ENCODE data around the gene RBM8A. TPM values are rescaled to one million over a fixed set of nuclear protein-coding genes. Genes with fewer than 3 reads are reported as not detected.
A peak's percentile ranks its signal among the peaks of the same experiment; 100 is the strongest.

The RBM8A gene
- total RNA-seq, 1 donor, result 54.3 TPM

GRCh38 chr1:145974721-145975120, 47.4 kb upstream of the RBM8A start:
- Histone ChIP-seq H3K27ac (ENCODE audit: low read depth, low read length) (no peak overlapping the region), H3K4me2 (ENCODE audit: insufficient read depth, low read length) (no peak overlapping the region), H3K27me3 (ENCODE audit: insufficient read depth, low read length) (no peaks in the 10 kb centered on the region), H3K9me3 (ENCODE audit: low read depth, low read length) (no peaks in the 10 kb centered on the region), H3K36me3 (ENCODE audit: insufficient read depth, low read length) (no peaks in the 10 kb centered on the region), H3K4me3 (ENCODE audit: insufficient read depth, low read length) (no peak overlapping the region), H2AFZ (ENCODE audit: low read length) (no peak overlapping the region), H3K4me1 (ENCODE audit: insufficient read depth, low read length) (peaks cover 25% of the 10 kb centered on the region), H4K20me1 (ENCODE audit: insufficient read depth, low read length) (no peaks in the 10 kb centered on the region), H3K79me2 (ENCODE audit: insufficient read depth, low read length) (peaks cover 5% of the 10 kb centered on the region)
- no peak for DNase-seq (ENCODE audit: insufficient read length, low spot score, missing footprints)
- no peak for TF ChIP-seq CTCF (IDR thresholded peaks at IDR 0.05; ENCODE audit: extremely low read depth, low read depth, low read length)

GRCh38 chr1:145972580-145972979, 45.3 kb upstream of the RBM8A start:
- no peak for DNase-seq (ENCODE audit: insufficient read length, low spot score, missing footprints)
- Histone ChIP-seq H3K4me2 (ENCODE audit: insufficient read depth, low read length) (no peak overlapping the region), H3K9me3 (ENCODE audit: low read depth, low read length) (no peaks in the 10 kb centered on the region), H4K20me1 (ENCODE audit: insufficient read depth, low read length) (no peaks in the 10 kb centered on the region), H3K4me3 (ENCODE audit: insufficient read depth, low read length) (no peak overlapping the region), H2AFZ (ENCODE audit: low read length) (no peak overlapping the region), H3K27me3 (ENCODE audit: insufficient read depth, low read length) (no peaks in the 10 kb centered on the region), H3K79me2 (ENCODE audit: insufficient read depth, low read length) (peaks cover 2% of the 10 kb centered on the region), H3K4me1 (ENCODE audit: insufficient read depth, low read length) (peaks cover 7% of the 10 kb centered on the region), H3K27ac (ENCODE audit: low read depth, low read length) (no peak overlapping the region), H3K36me3 (ENCODE audit: insufficient read depth, low read length) (no peaks in the 10 kb centered on the region)
- TF ChIP-seq CTCF (IDR thresholded peaks at IDR 0.05; ENCODE audit: extremely low read depth, low read depth, low read length), result no peak

DNA sequence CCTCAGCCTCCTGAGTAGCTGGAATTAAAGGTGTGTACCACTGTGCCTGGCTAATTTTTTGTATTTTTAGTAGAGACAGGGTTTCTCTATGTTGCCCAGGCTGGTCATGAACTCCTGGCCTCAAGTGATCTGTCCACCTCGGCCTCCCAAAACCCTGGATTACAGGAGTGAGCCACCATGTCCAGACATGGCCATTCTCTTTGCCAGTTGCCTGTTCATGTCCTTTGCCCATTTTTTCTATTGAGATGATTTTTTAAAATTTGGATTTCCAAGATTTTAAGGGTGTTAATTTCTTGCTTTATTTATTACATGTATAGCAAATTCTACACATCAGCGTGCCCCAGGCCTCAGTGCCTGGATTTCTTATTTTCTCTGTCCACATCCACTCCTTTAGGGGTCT, 40.0 kb upstream of the RBM8A start:
- no peak for TF ChIP-seq CTCF (IDR thresholded peaks at IDR 0.05; ENCODE audit: extremely low read depth, low read depth, low read length)
- no peak overlapping the region for H3K27ac ChIP-seq (ENCODE audit: low read depth, low read length)

DNA sequence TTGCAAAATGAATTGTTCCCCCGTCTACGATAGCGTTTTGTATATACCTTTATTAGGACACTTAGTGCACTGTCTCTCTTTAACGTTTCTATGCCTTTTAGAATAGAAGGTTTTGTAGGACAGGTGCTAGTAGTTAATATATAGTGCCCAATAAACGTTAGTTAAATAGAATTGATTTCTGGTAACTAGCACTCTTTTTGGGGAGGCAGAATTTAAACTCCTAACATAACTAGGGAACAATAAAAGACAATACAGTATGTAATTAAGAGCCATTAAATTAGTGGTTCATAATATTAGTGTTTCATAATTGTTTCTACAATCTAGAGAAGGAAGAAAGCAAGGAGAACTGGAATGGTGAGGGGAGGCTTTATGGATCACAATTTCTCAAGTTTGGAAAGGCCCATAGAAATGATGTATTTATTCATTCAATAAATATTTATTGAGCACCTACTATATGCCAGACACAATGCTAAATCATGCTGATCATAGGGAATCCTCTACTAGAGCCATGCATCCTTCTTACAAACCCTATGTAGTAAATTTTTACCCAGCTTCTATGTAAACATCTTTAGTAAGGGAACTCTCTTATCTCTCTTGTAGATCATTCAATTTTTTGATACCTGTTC, 37.9 kb upstream of the RBM8A start:
- Histone ChIP-seq H3K27me3 (ENCODE audit: insufficient read depth, low read length) (no peaks in the 10 kb centered on the region), H3K79me2 (ENCODE audit: insufficient read depth, low read length) (peaks cover 8% of the 10 kb centered on the region), H3K36me3 (ENCODE audit: insufficient read depth, low read length) (no peaks in the 10 kb centered on the region), H3K9me3 (ENCODE audit: low read depth, low read length) (no peaks in the 10 kb centered on the region), H3K4me3 (ENCODE audit: insufficient read depth, low read length) (peak overlapping the region; percentile 89), H4K20me1 (ENCODE audit: insufficient read depth, low read length) (no peaks in the 10 kb centered on the region), H2AFZ (ENCODE audit: low read length) (peak overlapping the region; percentile 98), H3K4me2 (ENCODE audit: insufficient read depth, low read length) (peak overlapping the region; percentile 100), H3K4me1 (ENCODE audit: insufficient read depth, low read length) (peaks cover 42% of the 10 kb centered on the region), H3K27ac (ENCODE audit: low read depth, low read length) (peak overlapping the region; percentile 70)
- DNase-seq (ENCODE audit: insufficient read length, low spot score, missing footprints), result no peak
- TF ChIP-seq CTCF (IDR thresholded peaks at IDR 0.05; ENCODE audit: extremely low read depth, low read depth, low read length), result no peak

More for the DNA sequence above, 40.0 kb upstream of the RBM8A start:
- Histone ChIP-seq H4K20me1 (ENCODE audit: insufficient read depth, low read length) (no peaks in the 10 kb centered on the region), H3K27me3 (ENCODE audit: insufficient read depth, low read length) (no peaks in the 10 kb centered on the region), H3K36me3 (ENCODE audit: insufficient read depth, low read length) (no peaks in the 10 kb centered on the region), H3K79me2 (ENCODE audit: insufficient read depth, low read length) (no peaks in the 10 kb centered on the region), H3K9me3 (ENCODE audit: low read depth, low read length) (no peaks in the 10 kb centered on the region), H2AFZ (ENCODE audit: low read length) (no peak overlapping the region), H3K4me2 (ENCODE audit: insufficient read depth, low read length) (no peak overlapping the region), H3K4me1 (ENCODE audit: insufficient read depth, low read length) (peaks cover 25% of the 10 kb centered on the region), H3K4me3 (ENCODE audit: insufficient read depth, low read length) (no peak overlapping the region)
- no peak for DNase-seq (ENCODE audit: insufficient read length, low spot score, missing footprints)

Data from osteoblast (primary cell).